ENCODE results near the gene FGF14.
A peak's percentile ranks its signal among the peaks of the same experiment; 100 is the strongest.

Gene FGF14

DNA sequence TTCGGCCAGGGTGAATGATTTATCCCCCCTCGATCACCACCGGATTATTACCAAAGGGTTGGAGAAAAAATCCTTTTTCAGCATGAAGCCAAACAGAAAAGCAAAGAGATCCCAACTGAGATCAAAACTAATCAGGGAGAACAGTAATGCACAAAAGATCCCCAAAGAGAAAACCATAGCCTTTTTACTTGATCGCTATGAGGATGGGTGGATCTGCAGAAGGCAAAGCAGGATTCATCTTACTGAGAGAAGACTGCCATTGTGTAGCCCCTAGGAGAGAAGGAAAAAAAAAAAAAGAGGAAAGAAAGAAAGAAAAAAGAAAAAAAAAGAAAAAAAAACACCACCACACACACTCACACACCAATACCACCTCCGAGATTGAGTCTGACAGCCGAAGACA, at the start of gene FGF14:
TSS of gene FGF14 (minus strand) at position 283 of the 400 bp plus-strand sequence.
- no peak for DNase-seq

DNA sequence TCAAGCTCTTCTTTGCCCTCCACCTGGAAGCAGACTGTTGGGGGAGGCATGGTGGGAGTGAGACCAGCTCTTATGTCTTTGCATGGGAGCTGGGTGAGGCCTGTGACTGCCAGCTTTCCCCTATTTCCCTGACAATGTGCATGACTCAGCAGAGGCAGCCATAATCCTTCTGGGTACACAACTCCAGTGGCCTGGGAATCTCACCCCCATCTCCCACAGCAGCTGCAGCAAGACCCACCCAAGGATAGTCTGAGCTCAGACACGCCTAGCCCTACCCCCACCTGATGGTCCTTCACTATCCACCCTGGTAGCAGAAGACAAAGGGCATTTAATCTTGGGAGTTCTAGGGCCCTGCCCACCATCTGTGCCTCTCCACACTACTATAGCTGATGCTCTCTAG, 41.4 kb upstream of the FGF14 start:
- no peak for DNase-seq

DNA sequence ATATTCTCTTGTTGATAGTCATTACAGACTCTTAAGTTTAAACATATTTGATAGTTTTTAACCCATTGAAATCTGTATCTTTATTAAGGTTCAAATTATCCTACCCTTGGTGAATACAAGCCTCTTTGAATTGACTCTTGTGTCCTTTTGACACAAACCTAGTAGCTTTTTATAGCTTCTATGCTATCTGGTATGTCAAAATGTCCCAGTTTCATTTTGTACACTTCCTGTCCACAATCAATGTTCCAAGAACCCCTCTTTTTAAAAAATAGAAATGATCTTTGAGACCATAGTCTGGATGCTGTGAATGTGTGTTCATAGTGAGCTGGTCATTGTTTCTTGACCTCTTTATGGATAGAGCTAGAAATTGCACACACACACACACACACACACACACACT, 39.2 kb upstream of the FGF14 start:
- no peak for DNase-seq

DNA sequence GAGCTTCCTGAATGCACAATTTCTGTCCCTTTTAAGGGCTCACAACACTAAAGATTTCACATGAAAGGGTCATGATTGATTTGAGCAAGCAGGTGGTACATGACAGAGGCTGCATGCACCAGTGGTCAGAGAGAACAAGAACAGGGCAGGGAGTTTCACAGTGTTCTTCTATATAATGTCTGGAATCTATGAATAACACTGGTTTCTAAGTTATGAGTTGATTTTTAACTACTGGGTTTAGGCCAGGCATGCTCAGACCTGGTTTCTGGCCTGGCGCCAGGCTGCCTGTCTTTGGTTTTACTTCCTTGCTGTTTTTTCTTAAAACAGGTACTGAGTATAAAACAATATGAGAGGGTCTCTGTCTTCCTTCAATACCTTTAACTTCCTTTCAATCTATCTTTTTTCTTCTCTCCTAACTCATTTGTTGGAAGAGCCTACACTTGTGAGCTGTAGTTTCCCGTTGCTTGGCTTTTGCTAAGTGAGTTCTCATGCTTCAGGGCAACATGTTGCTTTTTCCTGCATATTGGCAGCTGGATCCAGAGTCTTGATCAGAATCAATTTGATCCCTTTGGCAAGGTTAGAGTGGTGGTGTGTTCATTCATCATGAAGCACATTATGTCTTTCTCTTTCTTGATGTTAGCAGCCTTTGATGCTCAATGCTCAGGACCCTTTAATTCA, 38.5 kb upstream of the FGF14 start:
- DNase-seq = no peak

DNA sequence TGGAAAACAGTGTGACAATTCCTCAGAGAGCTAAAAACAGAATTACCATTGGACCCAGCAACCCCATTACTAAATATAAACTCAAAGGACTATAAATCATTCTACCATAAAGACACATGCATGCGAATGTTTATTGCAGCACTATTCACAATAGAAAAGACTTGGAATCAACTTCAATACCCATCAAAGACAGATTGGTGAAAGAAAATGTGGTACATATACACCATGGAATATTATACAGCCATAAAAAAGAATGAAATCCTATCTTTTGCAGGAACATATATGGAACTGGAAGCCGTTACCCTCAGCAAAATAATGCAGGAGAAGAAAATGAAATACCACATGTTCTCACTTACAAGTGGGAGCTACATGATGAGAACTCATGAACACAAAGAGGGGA, 20.8 kb upstream of the FGF14 start:
- DNase-seq = no peak

DNA sequence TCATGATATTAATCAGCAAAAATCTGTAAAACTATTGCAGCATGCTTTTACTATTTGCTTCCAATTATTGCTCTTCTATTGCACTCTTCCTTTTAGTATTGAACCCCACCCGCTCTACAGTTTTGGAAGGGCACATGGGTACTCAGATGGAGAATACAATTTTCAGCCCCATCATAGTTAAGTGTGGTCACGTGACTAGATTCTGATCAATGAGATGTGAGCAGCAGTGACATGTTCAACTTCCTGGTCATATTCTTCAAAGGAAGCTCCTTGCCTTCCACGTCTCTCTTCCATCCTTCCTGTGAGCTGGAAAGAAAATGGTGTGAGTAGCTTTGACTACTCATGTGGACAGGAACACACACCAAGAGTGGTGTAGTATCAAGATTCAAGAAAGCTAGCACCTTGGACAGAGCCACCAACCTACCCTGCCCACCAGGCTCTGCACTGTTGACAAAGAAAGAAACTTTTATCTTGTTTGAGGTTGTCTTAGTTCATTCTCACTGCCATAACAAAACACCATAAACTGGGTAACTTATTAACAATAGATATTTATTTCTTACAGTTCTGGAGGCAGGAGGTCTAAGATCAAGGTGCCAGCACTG, 3.8 kb upstream of the FGF14 start:
- DNase-seq = no peak

DNA sequence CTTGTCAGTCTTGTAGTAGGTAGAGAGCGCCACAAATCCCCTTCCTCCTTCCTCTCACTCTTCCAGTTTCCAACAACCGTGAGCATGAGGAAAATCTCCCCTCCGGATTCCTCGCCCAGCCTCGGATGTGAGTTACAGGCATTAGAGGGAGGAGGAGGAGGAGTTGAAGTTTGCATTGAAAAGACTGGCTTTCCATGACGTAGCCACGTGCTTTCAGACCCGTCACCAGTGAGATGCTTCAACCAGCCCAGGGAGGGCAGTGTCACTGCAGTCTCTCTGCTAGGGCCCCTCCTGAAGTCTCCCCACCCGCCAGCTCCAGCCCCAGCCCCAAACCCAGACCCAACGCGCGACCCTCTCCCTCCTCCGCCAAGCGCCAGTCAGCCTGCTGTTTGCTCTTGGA, 442 bp upstream of the FGF14 start:
- no peak for DNase-seq

DNA sequence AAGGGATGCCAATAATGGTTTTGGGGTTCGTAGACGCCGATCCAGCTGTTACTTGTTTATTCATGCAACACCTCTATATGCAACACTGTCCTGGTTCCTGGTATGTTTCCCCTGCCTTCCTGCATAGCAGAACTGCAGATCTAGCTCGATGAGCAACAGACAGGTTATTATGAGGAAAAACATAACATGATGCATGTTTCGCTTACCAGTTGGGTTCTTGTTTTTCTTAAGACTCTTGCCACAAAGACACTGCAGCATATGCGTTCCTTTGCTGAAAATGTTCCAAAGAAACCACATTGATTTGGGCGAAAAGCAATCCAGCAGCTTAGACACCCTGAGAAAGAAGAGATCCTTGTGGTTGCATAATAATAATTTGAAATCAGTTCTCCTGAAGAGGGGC, 583 bp downstream of the FGF14 start:
- DNase-seq = no peak

DNA sequence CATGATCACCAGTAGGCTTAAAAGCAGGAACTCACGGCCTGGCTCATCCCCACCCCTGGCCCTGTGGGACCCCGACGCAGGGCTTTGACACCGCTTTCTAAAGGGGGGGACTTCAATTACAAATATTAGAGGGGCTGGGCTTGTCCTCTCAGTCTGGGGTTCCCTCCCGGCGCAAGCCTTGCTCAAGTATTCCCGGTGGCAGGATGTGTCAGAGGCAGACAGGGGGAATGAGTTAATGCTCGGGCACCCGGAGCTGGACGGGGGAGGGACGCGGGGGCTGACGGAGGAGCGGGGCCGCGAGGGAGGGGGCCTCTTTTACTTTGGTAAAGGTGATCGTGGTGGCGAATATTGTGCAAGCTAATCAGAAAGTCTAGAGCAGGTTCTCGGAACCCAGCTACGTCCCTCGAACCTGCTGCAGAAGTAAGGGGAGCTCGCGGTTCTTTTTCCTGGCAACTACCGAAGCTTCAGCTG, 1.1 kb downstream of the FGF14 start:
- DNase-seq = no peak

DNA sequence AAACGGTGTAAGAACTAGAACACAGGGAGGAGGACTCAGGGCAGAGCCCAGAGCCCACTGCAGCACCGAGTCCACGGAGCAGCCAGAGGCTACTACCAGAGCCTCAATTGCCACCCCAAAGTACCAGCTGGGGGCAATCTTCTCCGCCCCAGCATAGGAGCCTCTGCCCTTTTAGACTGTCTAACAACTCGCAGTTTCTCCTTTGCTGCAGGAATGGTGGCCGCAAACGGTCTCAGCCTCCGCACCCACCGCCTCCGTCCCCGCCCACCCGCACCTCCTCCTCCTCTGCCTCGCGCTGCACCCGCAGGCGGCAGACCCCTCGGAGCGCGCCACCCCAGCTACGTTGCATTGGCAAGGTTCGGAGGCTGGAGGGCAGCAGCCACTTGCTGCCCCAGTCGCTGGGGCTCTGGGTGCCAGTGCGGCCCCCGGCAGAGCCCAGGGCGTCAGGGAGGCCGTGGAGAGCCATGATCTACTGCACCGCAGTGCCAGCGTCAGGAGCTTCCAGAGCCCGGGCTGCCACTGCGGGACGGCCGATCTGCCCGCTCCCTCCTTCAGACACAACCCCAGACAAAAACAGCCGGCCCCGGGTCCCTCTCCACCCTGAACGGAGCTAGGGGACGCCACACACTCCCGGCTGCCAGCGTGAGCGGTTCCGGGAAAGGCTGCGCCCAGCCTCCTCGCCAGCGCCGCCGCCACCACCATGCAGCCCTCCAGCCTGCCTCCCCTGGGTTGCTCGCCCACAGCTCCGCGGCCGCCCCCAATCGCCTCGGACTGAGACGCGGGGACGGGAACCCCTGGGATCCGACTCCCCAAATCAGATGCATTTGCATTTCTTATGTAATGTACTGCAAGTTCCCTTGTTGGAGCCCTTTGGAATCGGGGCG, 1.8 kb downstream of the FGF14 start:
- DNase-seq = no peak

DNA sequence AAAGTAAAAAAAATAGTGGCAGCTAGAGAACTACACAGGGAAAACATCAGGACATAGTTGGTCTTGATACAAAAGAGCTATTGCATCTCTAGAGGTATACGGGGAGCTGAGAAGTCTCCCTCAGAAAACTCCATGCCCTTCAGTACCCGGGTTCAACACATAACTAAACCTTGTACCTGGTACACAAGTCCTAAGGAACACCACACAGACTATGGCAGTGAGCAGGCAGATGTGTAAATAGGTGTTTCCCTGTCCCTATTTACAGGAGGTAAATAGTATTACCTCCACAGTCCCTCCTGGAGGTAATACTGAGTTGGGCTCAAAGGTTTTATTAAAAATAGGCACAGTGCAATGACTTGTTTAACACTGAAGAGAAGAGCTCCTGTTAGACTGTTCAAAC, 5.9 kb downstream of the FGF14 start:
- DNase-seq = no peak

DNA sequence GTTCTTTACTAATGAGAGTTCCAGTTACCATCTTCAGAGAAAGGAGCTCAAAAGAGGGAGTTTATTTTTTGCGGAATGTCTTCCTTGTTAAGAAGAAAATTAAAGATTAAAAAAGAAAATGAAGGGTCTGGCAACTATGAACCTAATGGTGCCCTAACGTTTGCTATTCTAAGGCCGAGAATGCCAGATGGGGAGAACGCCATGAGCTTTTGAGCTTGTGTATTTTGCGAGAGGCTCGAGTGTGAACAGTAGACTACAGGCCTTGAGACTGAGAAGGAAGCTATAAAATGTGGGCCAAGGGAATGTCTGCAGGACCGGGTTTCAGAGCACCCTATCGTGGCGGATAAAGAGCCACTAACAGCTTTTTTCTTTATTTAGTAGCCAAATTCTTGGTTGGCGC, 6.7 kb downstream of the FGF14 start:
- DNase-seq = no peak

DNA sequence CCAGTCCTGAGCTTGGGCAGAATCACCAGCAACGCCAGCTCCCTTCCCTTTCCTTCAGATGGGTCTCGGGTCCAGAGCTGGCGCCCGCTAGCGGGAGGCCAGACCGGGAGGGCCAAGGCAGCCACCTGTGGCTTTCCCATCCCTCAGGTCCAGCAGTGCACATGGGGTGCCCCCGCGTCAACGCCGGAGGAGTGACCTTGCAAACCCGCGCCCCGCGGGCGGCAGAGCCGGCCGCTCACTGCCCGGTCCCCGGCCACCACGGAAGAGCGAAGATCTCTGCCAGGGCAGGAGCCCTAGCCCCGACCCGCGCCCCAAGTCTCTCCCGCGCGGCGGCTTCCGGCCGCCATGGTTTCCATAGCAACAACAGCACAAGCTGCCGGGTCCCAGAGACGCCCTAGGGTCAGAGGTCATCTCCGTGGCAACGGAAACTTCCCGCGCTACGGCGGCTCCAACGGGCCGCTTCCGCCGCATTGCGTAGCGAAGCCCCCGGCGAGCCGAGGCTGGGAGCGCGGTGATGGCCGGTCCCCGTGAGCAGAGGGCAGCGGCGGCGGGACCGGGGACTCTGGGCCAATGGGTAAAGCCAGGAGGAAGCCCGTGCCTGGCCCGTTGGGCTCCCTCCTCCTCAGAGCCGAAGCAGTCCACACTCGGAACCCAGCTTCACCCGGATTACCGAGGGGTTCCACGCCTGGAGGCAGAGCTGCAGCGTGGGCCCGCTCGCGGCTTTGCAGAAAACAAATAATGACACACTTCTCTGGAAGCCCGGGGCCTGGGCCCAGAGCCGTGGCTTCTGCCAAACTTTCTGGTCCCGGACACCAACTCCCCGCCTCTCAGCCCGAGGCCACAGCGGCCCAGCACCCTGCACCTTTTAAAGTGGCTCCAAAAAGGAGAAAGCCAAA, 7.4 kb downstream of the FGF14 start:
- peak; percentile 24 for DNase-seq

DNA sequence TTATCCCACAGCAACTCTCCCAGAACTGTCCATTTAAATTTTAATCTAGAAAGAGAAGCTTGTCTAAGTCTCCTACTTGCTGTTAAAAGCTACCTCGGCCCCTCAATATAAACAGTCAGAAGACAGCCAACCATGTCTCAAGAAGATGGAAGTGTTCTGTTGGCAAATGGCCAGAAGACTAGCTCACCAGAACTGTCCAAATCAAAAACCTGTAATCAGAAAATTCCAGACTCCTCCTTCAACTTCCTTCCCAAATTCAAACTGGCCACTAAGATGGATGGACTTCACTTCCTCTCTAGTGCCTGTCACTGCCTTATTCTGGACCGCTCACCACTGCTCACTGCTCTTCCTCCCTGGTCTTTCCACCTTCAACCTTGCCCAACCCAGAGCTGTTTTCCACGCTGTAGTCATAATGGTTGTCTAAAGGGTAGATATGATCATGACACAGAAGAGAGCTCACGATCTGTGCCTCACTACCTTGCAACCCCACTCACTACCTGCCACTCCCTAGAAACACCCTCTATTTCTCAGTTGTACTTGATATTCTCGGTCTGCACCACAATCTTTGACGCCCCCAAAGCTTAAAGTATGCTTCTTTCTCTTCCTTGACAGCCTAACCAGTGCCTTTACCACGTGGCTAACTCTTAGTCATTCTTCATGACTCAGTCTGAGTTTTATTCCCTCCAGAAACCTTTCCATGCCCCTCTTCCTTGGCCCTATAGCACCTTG, 9.2 kb downstream of the FGF14 start:
- no peak for DNase-seq

DNA sequence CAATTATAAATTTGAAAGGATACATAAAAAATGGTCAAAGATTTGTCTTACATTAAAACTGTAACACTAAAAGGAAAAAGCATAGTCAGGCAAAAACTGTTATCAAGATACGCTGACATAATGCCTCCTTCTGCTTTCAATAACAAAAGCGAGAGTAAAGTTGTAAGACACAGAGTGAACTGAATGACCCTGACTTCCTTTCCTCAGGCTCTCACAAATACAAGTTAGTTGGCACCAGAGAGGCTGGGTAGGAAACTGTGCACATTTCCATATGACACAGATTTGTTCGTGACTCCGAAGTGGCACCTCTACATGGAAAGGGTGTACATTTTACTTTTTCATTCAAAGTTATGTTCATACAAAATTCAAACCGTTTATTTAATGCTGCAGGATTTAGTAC, 15.4 kb downstream of the FGF14 start:
- no peak for DNase-seq

DNA sequence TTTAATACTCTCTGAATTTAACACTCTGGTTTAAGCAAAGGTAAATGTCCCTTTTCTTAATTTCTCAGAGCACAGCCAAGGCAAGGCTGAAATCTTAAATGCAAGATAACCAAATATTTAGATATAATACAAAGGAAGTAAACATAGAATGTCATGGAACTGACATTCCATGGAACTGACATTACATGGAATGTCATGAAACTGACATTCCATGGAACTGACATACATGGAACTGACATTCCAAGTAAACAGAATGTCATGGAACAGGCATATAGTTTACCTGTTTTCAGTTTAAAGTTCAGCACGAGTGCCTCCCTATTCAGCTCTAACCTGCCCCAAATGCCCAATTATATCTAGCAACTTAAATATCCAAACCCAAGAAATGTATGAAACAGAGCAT, 21.8 kb downstream of the FGF14 start:
- no peak for DNase-seq

DNA sequence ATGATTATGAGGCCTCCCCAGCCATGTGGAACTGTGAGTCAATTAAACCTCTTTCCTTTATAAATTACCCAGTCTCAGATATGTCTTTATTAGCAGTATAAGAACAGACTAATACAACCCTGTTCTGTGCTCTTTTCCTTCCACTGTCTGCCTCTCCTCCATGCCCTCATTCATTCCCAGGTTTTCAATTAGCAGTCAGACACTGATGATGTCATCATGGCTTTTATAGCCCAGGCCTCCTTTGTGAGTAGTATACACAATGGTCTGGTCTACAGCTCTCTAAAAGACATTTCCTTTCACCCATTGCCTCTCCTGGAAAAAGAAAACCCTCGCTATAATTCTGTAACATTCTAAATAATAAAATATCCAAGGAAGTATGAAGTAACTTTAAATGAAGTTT, 25.5 kb downstream of the FGF14 start:
- no peak for DNase-seq

DNA sequence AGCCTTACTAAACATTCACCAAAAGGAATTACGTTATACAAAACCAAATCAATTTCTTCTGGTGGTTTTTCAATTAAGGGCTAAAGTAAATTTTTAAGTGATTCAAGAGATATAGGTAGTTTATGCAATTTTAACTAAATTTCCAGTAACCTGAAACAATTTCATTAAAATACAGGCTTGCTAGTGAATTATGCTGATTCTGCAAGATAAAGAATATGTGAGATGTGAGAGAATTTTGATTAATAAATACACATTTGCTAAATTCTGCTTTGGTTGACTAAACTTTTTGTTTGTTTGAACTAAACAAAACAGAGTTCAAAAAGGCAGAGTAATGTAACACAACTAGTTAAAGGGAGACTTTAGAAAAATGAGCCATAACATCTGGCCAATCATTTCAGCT, 27.1 kb downstream of the FGF14 start:
- no peak for DNase-seq

DNA sequence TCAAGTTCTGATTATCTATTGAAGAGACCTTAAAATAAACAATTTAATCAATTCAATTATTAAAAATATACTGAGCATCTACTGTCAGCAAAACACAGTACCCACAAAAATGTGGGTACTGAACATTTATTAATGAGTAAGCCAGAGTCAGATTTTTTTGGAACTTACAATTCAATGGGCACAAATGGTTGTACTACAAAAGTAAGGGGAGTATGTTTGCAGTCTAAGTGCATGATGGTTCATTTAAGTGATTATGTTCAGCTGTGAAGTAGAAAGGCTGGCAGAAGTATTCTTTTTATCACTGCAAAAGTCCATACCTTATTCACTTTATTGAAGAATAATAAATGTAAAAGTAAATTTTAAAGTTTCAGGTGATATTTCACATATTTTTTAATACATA, 27.6 kb downstream of the FGF14 start:
- no peak for DNase-seq

DNA sequence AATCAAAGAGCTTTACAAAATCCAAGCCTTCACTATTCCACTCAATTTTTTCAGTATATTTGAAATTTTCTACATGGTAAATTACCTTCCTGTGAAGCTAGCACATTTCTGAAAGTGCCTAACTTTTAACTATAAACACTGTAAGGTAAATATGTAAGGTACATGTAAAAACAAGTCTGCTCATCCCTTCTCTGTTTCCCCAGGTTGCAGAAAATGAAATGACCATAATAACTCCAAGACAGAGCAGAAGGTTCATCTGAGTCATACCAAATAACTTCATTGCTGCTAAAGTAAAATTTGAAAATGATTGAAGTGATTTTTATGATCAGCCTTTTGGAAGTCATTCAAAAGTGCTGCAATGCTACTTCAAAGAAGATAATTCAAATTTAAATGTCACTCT, 28.6 kb downstream of the FGF14 start:
- no peak for DNase-seq

DNA sequence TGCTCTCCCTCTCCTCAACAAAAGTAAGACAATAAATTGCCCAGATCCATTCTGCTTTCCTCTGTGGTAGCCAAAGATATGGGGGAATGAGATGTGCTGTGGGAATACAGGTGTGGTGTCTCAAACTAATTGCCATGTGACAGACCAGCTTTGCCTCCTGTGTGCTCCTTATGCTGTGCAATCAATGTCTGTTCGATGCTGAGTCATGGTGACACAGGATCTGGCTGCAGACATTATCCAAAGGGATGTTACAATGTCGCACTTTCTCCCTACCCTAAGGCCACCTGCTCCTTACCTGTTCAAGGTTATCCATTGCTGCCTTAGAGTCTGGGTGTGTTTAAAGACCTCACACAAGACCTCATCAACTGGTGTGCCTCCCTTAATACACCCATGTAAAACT, 32.5 kb downstream of the FGF14 start:
- no peak for DNase-seq

DNA sequence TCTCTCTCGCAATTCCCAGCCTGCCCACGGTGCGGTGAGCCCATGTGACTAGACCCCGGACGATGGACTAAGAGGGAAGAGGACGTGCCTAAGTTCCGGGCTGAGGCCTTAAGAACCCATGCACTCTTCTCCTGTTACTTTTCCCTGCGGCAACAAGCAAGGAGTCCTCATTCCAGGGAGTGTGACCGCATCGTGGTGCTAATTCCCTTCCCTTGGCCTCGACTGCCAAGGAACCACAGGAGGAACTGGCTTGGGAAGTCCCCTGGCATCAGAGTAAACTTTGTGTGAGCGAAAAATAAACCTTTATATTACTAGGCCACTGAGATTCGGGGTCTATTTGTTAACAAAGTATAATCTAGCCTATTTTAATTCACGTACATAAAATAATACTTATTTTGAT, 34.0 kb downstream of the FGF14 start:
- DNase-seq = no peak

All from NCI-H526 treated with DMSO at 0.1 percent for 48 hours (cell line).